Measurements from ENCODE around the gene TBX5. TPM values are rescaled to one million over a fixed set of nuclear protein-coding genes. Genes with fewer than 3 reads are reported as not detected.

TBX5 gene
- 2.9 and 4.5 TPM in 2 replicates for total RNA-seq (2014; rRNA removed; shearing (Covaris generic))

- peak; percentile 66 for DNase-seq (ENCODE audit: low read depth)
Measured at GRCh38 chr12:114405519-114406271, at the start of gene TBX5. Gene TBX5 (minus strand): TSS chr12:114406144. CDS start chr12:114403898, 2,246 bp downstream.

GRCh38 chr12:114451657-114452056 is 45.7 kb upstream of the TBX5 start:
- no peak for DNase-seq (ENCODE audit: low read depth)

GRCh38 chr12:114450515-114451300 is 44.8 kb upstream of the TBX5 start:
- no peak for DNase-seq (ENCODE audit: low read depth)

- DNase-seq (ENCODE audit: low read depth): no peak
Measured at GRCh38 chr12:114450019-114450418, 44.1 kb upstream of the TBX5 start.

GRCh38 chr12:114448618-114448933 is 42.6 kb upstream of the TBX5 start:
- no peak for DNase-seq (ENCODE audit: low read depth)

GRCh38 chr12:114447799-114448617 is 42.1 kb upstream of the TBX5 start:
- no peak for DNase-seq (ENCODE audit: low read depth)

GRCh38 chr12:114447274-114447716 is 41.4 kb upstream of the TBX5 start:
- DNase-seq (ENCODE audit: low read depth): no peak

- no peak for DNase-seq (ENCODE audit: low read depth)
Measured at GRCh38 chr12:114445401-114446323, 39.7 kb upstream of the TBX5 start.

GRCh38 chr12:114444422-114445279 is 38.7 kb upstream of the TBX5 start:
- DNase-seq (ENCODE audit: low read depth): peak; percentile 43

- DNase-seq (ENCODE audit: low read depth): no peak
Measured at GRCh38 chr12:114443607-114444421, 37.9 kb upstream of the TBX5 start.

GRCh38 chr12:114442578-114442977 is 36.6 kb upstream of the TBX5 start:
- no peak for DNase-seq (ENCODE audit: low read depth)

- DNase-seq (ENCODE audit: low read depth): no peak
Measured at GRCh38 chr12:114441545-114441944, 35.6 kb upstream of the TBX5 start.

GRCh38 chr12:114441039-114441383 is 35.1 kb upstream of the TBX5 start:
- no peak for DNase-seq (ENCODE audit: low read depth)

- DNase-seq (ENCODE audit: low read depth): peak; percentile 30
Measured at GRCh38 chr12:114440270-114441038, 34.5 kb upstream of the TBX5 start.

- no peak for DNase-seq (ENCODE audit: low read depth)
Measured at GRCh38 chr12:114439817-114440216, 33.9 kb upstream of the TBX5 start.

- DNase-seq (ENCODE audit: low read depth): no peak
Measured at GRCh38 chr12:114439261-114439683, 33.3 kb upstream of the TBX5 start.

- no peak for DNase-seq (ENCODE audit: low read depth)
Measured at GRCh38 chr12:114438635-114439256, 32.8 kb upstream of the TBX5 start.

GRCh38 chr12:114434341-114434740 is 28.4 kb upstream of the TBX5 start:
- DNase-seq (ENCODE audit: low read depth): no peak

All from Daoy (cell line).